ENCODE results near the gene OSM.

The OSM gene

GRCh38 chr22:30285176-30285845 lies 18.7 kb upstream of the OSM start:
- no peak for DNase-seq (ENCODE audit: low read depth, low spot score)

- DNase-seq (ENCODE audit: low read depth, low spot score): no peak
These were observed 18.0 kb upstream of the OSM start for GRCh38 chr22:30284666-30285065.

- no peak for DNase-seq (ENCODE audit: low read depth, low spot score)
These were observed 17.5 kb upstream of the OSM start for GRCh38 chr22:30284172-30284571.

GRCh38 chr22:30283342-30283741 lies 16.7 kb upstream of the OSM start:
- no peak for DNase-seq (ENCODE audit: low read depth, low spot score)

- no peak for DNase-seq (ENCODE audit: low read depth, low spot score)
These were observed 16.0 kb upstream of the OSM start for GRCh38 chr22:30282616-30283046.

- no peak for DNase-seq (ENCODE audit: low read depth, low spot score)
These were observed 13.9 kb upstream of the OSM start for GRCh38 chr22:30280505-30280904.

- no peak for DNase-seq (ENCODE audit: low read depth, low spot score)
These were observed 13.3 kb upstream of the OSM start for GRCh38 chr22:30279932-30280331.

- DNase-seq (ENCODE audit: low read depth, low spot score): no peak
These were observed 12.6 kb upstream of the OSM start for GRCh38 chr22:30279046-30279788.

- peak; percentile 64 for DNase-seq (ENCODE audit: low read depth, low spot score)
These were observed 11.1 kb upstream of the OSM start for GRCh38 chr22:30277547-30278344.

GRCh38 chr22:30276039-30276438 lies 9.4 kb upstream of the OSM start:
- DNase-seq (ENCODE audit: low read depth, low spot score): no peak

- no peak for DNase-seq (ENCODE audit: low read depth, low spot score)
These were observed 9.0 kb upstream of the OSM start for GRCh38 chr22:30275625-30276024.

GRCh38 chr22:30274437-30274812 lies 7.8 kb upstream of the OSM start:
- no peak for DNase-seq (ENCODE audit: low read depth, low spot score)

- no peak for DNase-seq (ENCODE audit: low read depth, low spot score)
These were observed 7.2 kb upstream of the OSM start for GRCh38 chr22:30273711-30274436.

GRCh38 chr22:30272781-30273601 lies 6.3 kb upstream of the OSM start:
- DNase-seq (ENCODE audit: low read depth, low spot score): no peak

GRCh38 chr22:30270832-30271231 lies 4.2 kb upstream of the OSM start:
- DNase-seq (ENCODE audit: low read depth, low spot score): peak; percentile 24

- DNase-seq (ENCODE audit: low read depth, low spot score): no peak
These were observed 1.7 kb upstream of the OSM start for GRCh38 chr22:30268331-30268730.

GRCh38 chr22:30267382-30268302 lies 991 bp upstream of the OSM start:
- no peak for DNase-seq (ENCODE audit: low read depth, low spot score)

GRCh38 chr22:30265823-30266444 lies 717 bp downstream of the OSM start:
- DNase-seq (ENCODE audit: low read depth, low spot score): no peak

- no peak for DNase-seq (ENCODE audit: low read depth, low spot score)
These were observed 1.4 kb downstream of the OSM start for GRCh38 chr22:30265131-30265720.
